A673 (cell line): ENCODE data around the gene SPEF2. TPM values are rescaled to one million over a fixed set of nuclear protein-coding genes. Genes with fewer than 3 reads are reported as not detected.
"Not testable (repeated sequence)": the region's sequence is repeated elsewhere in the genome, so short reads cannot be mapped to it uniquely, and the experiment has no call there.

ENCODE experiments used
- BruUV-seq: library from RNA; stranded (reverse); fragments of 400-500 nt; replicated peaks from 2 replicates; lab custom pipeline; 2021; lab: Mats Ljungman, UMichigan
- CTCF ChIA-PET: fragments of 300-600 bp; sonication (Branson Sonifier 250); formaldehyde crosslinking; loops from one replicate; lab custom pipeline; 2022; ENCODE audit warnings: antibody characterized with exemption; lab: Charles Lee
- POLR2A ChIA-PET: fragments of 300-600 bp; sonication (Branson Sonifier 250); formaldehyde crosslinking; loops from one replicate; lab custom pipeline; 2022; ENCODE audit warnings: antibody characterized with exemption; ENCODE audit not compliant: low non-redundant PET; lab: Charles Lee
- DNase-seq: peaks from one replicate; pipeline ENCODE4 v3.0.0-alpha.2; 2015; ENCODE audit warnings: low spot score
- H3K27ac ChIP-seq: fragments of 200-600 bp; sonication (generic); 2 replicates; pipeline ENCODE4 v1.5.1; 2016; ENCODE audit warnings: mixed run types, low read depth, mild to moderate bottlenecking, mixed read lengths, antibody characterized with exemption, low read length; ENCODE audit not compliant: poor library complexity, severe bottlenecking
- H3K27me3 ChIP-seq: fragments of 200-600 bp; sonication (generic); replicated peaks from 2 replicates; pipeline ENCODE4 v1.6.1; 2017; ENCODE audit warnings: mixed run types, low read depth, mild to moderate bottlenecking, mixed read lengths, antibody characterized with exemption, low read length; ENCODE audit not compliant: insufficient read depth, poor library complexity
- H3K36me3 ChIP-seq: fragments of 200-600 bp; sonication (generic); 2 replicates; pipeline ENCODE4 v1.6.1; 2016; ENCODE audit warnings: mixed run types, mild to moderate bottlenecking, mixed read lengths, antibody characterized with exemption, low read length; ENCODE audit not compliant: insufficient read depth, poor library complexity, severe bottlenecking
- H3K4me1 ChIP-seq: fragments of 200-600 bp; sonication (generic); 2 replicates; pipeline ENCODE4 v1.6.1; 2017; ENCODE audit warnings: mixed run types, mild to moderate bottlenecking, mixed read lengths, antibody characterized with exemption, low read length; ENCODE audit not compliant: insufficient read depth, poor library complexity, severe bottlenecking
- H3K4me3 ChIP-seq: fragments of 200-600 bp; sonication (generic); 2 replicates; pipeline ENCODE4 v1.5.1; 2016; ENCODE audit warnings: low read depth, mixed run types, mild to moderate bottlenecking, mixed read lengths, low read length; ENCODE audit not compliant: poor library complexity, severe bottlenecking
- H3K9me3 ChIP-seq: fragments of 200-600 bp; sonication (generic); 2 replicates; pipeline ENCODE4 v1.6.1; 2016; ENCODE audit warnings: mixed run types, low read depth, mild to moderate bottlenecking, mixed read lengths, antibody characterized with exemption, low read length; ENCODE audit not compliant: poor library complexity, severe bottlenecking
- EZH2 ChIP-seq: fragments of 200-600 bp; sonication (generic); IDR thresholded peaks from 2 replicates; pipeline ENCODE4 v1.6.1; 2017; ENCODE audit warnings: borderline replicate concordance, low read depth, mild to moderate bottlenecking, mixed read lengths, antibody characterized with exemption, low read length; ENCODE audit not compliant: poor library complexity, severe bottlenecking
- intact Hi-C: fragments of 100-400 bp; cut with micrococcal nuclease; formaldehyde crosslinking; loops from one replicate; pipeline ENCODE4 v1.10.0; 2022; ENCODE audit not compliant: unreplicated experiment
- total RNA-seq: library from RNA; stranded (reverse); gene quantifications from 2 replicates; pipeline ENCODE4 v1.2.3, GENCODE V29; 2021
- TF ChIP-seq, protein P1 (sequence below): fragments of 300-800, 200-600 bp; sonication (generic); conservative IDR thresholded peaks from 2 replicates; pipeline ENCODE4 v1.5.1; 2017; ENCODE audit warnings: low read depth, mild to moderate bottlenecking, antibody characterized with exemption, low read length, moderate library complexity, mixed read lengths

The SPEF2 gene
- total RNA-seq, 1 experiment from 2014 or later: 1.5 TPM

DNA sequence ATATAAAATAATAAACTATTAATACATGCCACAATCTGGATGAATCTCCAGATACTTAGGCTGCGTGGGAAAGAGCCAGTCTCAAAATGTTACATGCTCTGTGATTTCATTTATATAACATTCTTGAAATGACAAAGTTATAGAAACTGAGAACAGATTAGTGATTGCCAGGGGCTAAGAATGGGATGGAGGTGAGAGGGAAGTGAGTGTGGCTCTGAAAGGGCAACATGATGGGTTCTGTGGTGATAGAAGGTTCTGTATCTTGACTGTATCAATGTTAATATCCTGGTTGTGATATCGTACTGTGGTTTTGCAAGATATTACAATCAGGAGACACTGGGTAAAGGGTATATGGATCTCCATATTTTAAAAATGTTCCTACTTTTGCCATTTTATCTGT, 50.7 kb downstream of the SPEF2 start:
- H3K4me3 ChIP-seq: no peak overlapping the region
- BruUV-seq: no TSS peak
- H3K36me3 ChIP-seq: no peaks in the 10 kb centered on the region
- no peaks in the 10 kb centered on the region for H3K27me3 ChIP-seq
- no peak for DNase-seq
- peaks cover 17% of the 10 kb centered on the region for H3K4me1 ChIP-seq
- CTCF ChIA-PET: no interaction called here
- intact Hi-C loops: no loop called here
- TF ChIP-seq EZH2: no peak
- TF ChIP-seq, protein P1, sequence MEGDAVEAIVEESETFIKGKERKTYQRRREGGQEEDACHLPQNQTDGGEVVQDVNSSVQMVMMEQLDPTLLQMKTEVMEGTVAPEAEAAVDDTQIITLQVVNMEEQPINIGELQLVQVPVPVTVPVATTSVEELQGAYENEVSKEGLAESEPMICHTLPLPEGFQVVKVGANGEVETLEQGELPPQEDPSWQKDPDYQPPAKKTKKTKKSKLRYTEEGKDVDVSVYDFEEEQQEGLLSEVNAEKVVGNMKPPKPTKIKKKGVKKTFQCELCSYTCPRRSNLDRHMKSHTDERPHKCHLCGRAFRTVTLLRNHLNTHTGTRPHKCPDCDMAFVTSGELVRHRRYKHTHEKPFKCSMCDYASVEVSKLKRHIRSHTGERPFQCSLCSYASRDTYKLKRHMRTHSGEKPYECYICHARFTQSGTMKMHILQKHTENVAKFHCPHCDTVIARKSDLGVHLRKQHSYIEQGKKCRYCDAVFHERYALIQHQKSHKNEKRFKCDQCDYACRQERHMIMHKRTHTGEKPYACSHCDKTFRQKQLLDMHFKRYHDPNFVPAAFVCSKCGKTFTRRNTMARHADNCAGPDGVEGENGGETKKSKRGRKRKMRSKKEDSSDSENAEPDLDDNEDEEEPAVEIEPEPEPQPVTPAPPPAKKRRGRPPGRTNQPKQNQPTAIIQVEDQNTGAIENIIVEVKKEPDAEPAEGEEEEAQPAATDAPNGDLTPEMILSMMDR: no peak
- no peak overlapping the region for H3K27ac ChIP-seq
- no peaks in the 10 kb centered on the region for H3K9me3 ChIP-seq
- POLR2A ChIA-PET: no interaction called here

DNA sequence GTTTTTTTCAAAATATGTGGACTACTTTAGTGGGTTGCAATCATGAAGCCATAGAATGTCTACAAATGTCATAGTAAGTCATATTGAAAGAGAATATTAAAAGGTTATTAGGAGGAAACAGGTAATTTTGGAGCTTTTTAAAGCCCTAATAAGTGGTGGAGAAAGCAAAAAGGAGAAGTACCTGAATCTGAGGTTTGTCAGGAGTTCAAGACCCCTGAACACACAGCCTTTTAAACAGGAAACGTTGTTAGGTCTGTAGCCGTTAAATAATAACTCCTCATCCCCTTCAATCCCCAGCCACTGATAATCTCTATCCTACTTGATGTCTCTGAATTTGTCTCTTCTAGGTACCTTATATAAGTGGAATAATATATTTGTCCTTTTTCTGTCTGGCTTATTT, 51.1 kb downstream of the SPEF2 start:
- no peak for DNase-seq
- Histone ChIP-seq H3K27ac (no peak overlapping the region), H3K27me3 (no peaks in the 10 kb centered on the region), H3K4me1 (peaks cover 17% of the 10 kb centered on the region), H3K36me3 (no peaks in the 10 kb centered on the region), H3K4me3 (no peak overlapping the region), H3K9me3 (no peaks in the 10 kb centered on the region)
- no TSS peak for BruUV-seq
- no peak for TF ChIP-seq EZH2
- TF ChIP-seq, protein P1: no peak
- CTCF ChIA-PET: no interaction called here
- intact Hi-C loops: no loop called here
- POLR2A ChIA-PET: no interaction called here

DNA sequence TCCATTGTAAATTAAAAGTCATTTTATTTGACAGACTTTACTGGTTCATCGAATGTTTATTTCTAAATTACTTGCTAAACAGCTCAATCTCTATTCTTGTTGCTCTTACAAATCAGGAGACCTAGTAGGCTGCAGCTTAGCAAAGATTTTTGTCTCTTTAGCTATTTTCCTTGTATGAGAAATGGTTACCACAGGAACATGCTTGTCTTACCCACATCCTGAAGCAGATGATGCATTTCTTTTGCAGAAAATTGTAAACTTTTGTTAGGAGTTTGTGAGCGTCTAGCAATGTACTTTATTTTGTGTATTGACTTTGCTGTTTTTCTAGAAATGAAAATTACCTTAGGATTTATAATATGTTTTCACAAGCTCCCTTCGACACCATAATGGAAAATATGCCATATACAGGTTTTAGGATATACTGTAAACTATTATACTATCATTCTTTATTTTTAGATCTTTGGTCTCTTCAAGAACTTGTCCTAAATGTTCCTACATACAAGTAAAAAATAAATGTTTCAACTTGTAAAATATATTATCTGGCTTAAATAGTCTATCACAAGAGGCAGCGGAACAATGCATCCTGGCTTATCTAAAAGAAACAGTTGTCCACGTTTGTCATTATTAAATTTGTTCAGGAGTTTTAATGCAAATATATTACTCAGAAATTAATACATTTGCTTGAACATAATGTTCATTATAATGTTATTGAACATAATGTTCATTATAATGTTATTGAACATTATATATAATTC, 54.1 kb downstream of the SPEF2 start:
- intact Hi-C loops: no loop called here
- Histone ChIP-seq H3K9me3 (no peaks in the 10 kb centered on the region), H3K27me3 (no peaks in the 10 kb centered on the region), H3K36me3 (no peaks in the 10 kb centered on the region), H3K4me1 (peaks cover 4% of the 10 kb centered on the region), H3K27ac (no peak overlapping the region), H3K4me3 (no peak overlapping the region)
- TF ChIP-seq EZH2: no peak
- TF ChIP-seq, protein P1: no peak
- no peak for DNase-seq
- BruUV-seq: no TSS peak
- POLR2A ChIA-PET: interaction anchor here (0.6 kb wide), 1 partner anchor 169 kb away, joined by 4 read pairs; no protein-coding TSS in a partner anchor
- CTCF ChIA-PET: no interaction called here

DNA sequence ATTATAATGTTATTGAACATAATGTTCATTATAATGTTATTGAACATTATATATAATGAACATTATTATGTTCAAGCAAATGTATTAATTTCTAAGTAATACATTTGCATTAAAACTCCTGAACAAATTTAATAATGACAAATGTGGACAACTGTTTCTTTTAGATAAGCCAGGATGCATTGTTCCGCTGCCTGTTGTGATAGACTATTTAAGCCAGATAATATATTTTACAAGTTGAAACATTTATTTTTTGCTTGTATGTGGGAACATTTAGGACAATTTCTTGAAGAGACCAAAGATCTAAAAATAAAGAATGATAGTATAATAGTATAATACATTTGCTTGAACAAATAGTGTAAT, 54.6 kb downstream of the SPEF2 start:
- H3K27ac ChIP-seq, H3K4me1 ChIP-seq, H3K9me3 ChIP-seq, intact Hi-C loops, H3K36me3 ChIP-seq, DNase-seq, H3K27me3 ChIP-seq, CTCF ChIA-PET, BruUV-seq, H3K4me3 ChIP-seq: not testable (repeated sequence)
- POLR2A ChIA-PET: interaction anchor here (0.6 kb wide), 1 partner anchor 168 kb away, joined by 4 read pairs; no protein-coding TSS in a partner anchor
